Stimulated activated CD4-positive, alpha-beta T cell treated with anti-CD3 and anti-CD28 coated beads, Interleukin-15, amount 100 ng/mL, for 48 hours (primary cell): ENCODE data around the gene TMEM218.
A peak's percentile ranks its signal among the peaks of the same experiment; 100 is the strongest.

Experiments
- DNase-seq, 2 donors: peaks; one replicate each; pipeline ENCODE4 v3.0.0-alpha.2; 2020; ENCODE audit warnings: low read depth in 2 of 2

TMEM218 gene

DNA sequence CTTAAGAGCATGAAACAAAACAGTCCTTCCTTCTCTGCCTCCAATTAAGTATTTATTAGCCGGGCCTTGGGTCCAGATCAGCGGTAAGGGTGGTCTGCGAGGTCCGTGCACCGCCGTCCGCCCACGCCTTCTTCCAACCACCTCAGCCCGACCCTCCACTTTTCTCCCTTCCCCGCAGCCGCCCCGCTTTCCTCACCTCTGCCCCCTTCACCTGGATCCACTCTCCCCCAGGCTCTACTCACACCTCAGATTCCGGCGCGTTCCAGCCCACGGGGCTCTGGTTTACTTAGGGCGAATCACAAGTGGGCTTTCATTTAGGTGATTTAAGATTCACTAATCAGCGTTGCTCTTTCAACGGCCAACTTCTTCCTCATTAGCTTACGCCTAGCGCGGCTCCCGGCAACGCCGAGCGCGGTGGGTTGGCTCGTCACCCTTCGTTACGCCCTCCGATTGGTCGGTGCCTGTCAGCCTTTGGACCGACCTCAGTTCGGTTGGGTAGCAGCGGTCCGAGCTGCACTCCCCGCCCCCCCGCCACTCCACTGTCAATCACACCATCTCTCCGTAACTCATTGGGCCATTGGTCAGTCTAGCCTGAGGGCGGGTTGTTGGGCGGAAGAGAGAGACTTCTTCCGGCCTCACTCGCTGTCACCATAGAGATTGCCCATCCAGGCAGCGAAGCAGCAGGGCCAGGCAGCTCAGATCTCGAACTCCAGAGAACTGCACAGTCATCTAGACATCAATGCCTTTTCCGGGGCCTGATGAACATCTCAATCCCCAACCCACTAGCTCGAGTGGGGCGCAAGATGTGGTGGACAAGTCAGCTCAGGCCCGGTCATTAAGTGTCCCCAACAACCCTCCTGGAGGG, at the start of gene TMEM218:
Gene TMEM218, minus strand, starts transcription at position 284 of the 865 bp plus-strand sequence. CDS start 9,385 bp downstream, outside the sequence.
- DNase-seq, result peak; percentile 95 to 96

GRCh38 chr11:125157953-125158680, 46.7 kb upstream of the TMEM218 start:
- no peak for DNase-seq

DNA sequence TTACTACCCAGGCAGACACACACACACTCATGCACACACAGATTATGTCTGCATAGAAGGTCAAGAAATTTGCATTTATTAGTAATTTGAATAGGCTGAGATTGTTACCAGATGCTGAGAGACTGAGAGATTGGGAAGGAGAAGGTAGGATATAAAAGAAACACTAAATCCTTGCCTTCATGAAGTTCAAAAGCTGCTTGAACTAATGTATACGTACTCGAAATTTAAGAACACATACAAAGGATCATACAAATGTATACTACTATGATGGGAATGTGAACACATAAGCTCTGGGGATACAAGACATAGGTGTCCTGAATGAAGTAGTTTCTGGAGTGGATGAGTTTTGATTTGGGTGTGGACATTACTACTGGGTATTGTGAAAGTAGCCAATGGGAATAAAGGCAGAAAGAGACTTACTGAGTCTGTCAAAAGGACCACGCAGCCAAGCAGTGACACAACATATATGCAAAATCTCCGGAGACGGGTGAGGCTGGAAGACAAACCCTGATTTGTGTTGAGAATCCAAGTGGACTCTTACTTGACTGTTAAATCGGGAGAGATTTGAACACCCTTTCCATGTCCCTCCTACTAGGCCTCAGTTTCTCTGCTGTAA, 45.8 kb upstream of the TMEM218 start:
- no peak for DNase-seq

DNA sequence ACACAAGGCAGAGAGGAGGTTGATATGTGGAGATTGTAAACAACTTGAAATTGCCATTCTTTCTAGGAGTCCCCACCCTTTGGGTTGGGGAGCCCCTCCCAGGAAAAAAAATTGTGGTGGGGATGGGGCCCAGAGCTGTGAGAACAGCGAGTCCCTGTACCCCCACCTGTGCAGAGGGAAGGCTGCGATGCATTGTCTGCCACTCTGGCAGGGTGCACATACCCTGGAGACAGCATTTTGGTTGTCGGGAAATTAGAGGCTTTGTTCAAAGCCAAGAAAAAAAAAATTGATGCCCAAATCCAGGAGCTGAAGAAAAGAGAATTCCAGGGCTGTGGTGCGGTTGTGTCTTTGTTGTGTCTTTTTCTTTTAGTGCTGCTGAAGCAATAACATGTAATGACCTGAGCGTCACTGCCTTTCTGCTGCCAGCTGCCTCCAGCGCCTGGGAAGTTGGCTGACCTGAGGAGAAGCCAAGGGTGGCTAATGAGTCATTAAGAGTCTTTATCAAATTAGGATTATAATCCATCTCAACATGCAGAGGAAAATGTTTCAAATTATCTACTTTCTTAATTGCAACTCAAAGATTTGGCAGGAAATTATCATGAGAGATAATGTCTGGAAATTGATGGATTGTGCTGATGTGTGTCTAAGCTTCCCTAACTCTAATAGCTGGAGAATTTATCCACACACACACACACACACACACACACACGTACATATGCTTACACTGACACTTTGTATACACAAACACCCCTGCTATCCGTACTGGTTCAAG, 45.1 kb upstream of the TMEM218 start:
- no peak for DNase-seq

- no peak for DNase-seq
These were observed 44.3 kb upstream of the TMEM218 start for GRCh38 chr11:125155767-125156166.

- DNase-seq, result no peak
These were observed 43.6 kb upstream of the TMEM218 start for GRCh38 chr11:125155100-125155444.

GRCh38 chr11:125154378-125155099, 43.1 kb upstream of the TMEM218 start:
- DNase-seq, result no peak

- no peak for DNase-seq
These were observed 42.4 kb upstream of the TMEM218 start for GRCh38 chr11:125153837-125154236.

DNA sequence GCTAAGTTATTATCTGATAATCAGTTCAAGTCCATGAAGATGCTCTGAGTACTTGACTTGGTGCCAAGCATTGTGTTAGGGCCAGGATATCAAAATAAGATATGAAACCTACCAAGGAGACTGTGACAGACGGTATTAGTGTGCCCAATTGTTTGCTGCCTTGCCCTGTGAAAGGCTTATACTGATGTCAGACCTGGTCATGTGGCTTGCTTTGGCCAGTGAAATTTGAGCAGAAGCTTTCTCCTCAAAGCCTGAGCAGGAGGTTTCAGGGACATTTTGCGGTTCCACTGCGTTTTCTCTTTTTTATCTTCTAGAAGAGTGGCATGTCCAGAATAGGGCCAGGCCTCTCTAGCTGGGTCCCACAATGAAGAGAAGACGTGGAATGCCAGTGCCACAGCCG, 37.3 kb upstream of the TMEM218 start:
- DNase-seq, result no peak

DNA sequence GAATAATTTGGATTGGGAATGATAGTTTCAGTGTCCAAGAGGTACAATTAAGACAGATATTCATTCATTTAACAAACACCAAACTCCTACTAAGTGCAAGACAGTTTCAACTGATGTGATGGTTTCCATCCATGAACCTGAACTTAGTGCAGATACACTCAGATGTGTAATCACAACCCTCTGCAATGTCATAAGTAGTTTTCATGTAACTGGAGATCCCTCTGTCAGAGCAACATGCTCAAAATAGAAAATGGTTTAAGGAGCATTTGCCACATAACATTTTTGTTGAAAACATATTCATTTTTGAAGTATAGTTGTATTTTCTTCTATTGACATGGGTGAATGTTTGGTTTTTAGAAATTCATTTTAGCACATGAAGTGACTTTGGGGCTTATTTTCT, 36.6 kb upstream of the TMEM218 start:
- no peak for DNase-seq

DNA sequence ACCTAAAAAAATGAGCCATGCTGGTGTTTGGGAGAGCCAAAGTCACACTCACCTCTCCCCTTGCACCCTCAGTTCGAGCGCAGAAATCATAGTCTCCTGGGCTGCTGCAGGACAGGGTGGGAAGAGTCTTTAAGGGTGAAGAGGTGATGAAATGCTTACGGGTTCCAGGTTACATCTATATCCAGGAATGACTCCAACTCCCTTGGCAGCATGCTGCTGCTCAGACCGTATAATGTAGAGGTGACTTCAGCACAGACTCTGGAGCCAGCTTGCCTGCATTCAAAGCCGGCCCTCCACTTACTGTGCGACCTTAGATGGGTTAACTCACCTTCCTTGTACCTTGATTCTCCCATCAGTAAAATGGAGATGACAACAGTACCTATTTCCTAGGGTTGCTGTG, 35.9 kb upstream of the TMEM218 start:
- DNase-seq, result no peak

DNA sequence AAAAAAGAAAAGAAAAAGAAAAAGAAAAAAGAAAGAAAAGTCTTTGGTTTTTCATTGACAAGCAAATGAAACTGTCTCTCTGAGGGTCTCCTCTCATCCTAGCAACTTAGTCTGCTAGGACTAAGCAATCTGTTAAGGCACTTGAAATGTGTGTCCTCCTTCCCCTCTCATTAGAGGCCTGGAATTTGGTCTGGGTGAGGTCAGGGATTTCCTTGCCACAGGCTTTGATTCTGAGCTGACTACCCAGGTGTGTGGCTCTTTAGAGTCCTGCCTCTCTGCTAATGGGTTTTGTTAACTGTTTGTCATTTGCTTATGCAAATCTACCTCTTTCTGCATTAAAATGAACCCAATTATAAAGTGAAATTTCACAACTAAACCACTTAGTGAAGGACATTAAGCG, 34.8 kb upstream of the TMEM218 start:
- no peak for DNase-seq

- DNase-seq, result peak in 1 of 2 donors; percentile 38
These were observed 30.5 kb upstream of the TMEM218 start for GRCh38 chr11:125141686-125142535.

DNA sequence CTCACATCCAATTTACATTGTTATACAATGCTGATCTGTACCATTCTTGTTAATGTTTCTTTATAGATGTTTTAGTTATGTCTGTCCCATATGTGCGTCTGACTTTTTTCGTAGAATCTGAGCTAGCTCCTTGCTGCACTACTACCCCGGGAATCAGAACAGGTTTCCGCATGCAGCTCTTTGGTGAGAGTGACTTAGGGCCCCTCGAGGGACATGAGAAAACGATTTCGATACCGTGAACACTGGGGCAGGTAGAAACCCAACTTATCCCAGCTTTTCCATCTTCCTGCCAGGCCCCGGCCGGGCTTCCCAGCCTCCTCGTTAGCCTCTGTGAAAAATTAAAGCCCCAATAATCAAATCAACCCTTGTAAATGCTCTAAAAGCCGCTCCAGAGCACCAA, 29.8 kb upstream of the TMEM218 start:
- DNase-seq, result no peak

- no peak for DNase-seq
These were observed 28.8 kb upstream of the TMEM218 start for GRCh38 chr11:125140233-125140632.

DNA sequence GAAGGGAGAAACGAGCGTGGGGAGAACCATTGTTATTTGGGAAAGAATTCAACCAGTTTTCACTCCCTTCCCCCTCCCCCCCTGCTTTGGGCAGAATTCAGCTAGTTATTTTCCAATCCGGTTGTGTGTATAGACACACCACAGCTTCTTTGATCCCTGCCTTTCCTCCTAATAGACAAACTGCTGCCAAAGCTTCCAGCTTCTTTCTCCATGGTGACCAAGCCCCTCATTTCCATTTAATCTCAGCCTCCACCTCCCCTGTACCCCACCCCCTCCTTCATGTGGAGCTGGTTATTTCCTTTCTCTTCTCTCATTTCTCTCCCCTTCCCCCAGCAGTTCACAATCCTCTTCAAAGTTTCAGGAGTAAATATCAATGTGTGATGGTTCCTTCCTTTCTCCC, 28.4 kb upstream of the TMEM218 start:
- no peak for DNase-seq

DNA sequence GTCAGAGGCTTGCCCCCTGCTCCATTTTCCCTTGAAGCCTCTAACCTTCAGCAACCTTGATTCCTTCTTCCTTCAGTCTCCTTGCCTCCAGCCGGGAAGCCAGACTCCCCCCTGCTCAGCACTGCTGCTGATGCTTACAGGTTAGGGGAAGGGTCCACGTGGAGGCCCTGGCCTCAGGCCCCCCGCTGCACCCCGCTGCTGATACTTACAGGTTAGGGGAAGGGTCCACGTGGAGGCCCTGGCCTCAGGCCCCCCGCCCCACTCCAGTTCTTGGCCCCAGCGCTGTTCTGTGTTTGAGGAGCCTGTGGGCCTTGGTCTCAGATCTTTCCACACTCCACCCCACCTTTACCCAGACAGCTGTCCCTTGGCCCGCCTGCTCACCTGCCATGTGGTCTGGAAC, 27.5 kb upstream of the TMEM218 start:
- DNase-seq, result no peak

GRCh38 chr11:125136001-125136400, 24.6 kb upstream of the TMEM218 start:
- no peak for DNase-seq

GRCh38 chr11:125132596-125132995, 21.2 kb upstream of the TMEM218 start:
- no peak for DNase-seq

- DNase-seq, result no peak
These were observed 20.6 kb upstream of the TMEM218 start for GRCh38 chr11:125132071-125132470.
